Activated naive CD8-positive, alpha-beta T cell treated with anti-CD3 and anti-CD28 coated beads, Interleukin-2, amount 10 ng/mL, durations not matched to agents 7 days and 5 days (primary cell): Measurements from ENCODE around the gene PIM3. TPM values are rescaled to one million over a fixed set of nuclear protein-coding genes. Genes with fewer than 3 reads are reported as not detected.

ENCODE experiments used
- ATAC-seq: fragments of 150-1000 bp; cut with Tn5 transposase; one replicate; pipeline ENCODE4 v1.10.0; 2021; ENCODE audit warnings: low read depth, moderate library complexity
- POLR2A ChIA-PET: fragments of 350-600 bp; sonication (Branson Sonifier 250); formaldehyde crosslinking; loops from one replicate; lab custom pipeline; 2021; ENCODE audit warnings: antibody characterized with exemption; lab: Charles Lee
- DNase-seq: peaks from one replicate; pipeline ENCODE4 v3.0.0; 2021
- H3K27ac Mint-ChIP-seq: one replicate; pipeline ENCODE4 v1.8.0; 2022; ENCODE audit warnings: mild to moderate bottlenecking, mixed read lengths
- H3K27me3 Mint-ChIP-seq: one replicate; pipeline ENCODE4 v1.8.0; 2022; ENCODE audit warnings: mild to moderate bottlenecking, moderate library complexity, mixed read lengths
- H3K36me3 Mint-ChIP-seq: one replicate; pipeline ENCODE4 v1.8.0; 2021; ENCODE audit warnings: mild to moderate bottlenecking, mixed read lengths
- H3K4me1 Mint-ChIP-seq: one replicate; pipeline ENCODE4 v1.8.0; 2021; ENCODE audit warnings: mixed read lengths
- H3K4me3 Mint-ChIP-seq: one replicate; pipeline ENCODE4 v1.8.0; 2022; ENCODE audit warnings: mild to moderate bottlenecking, moderate library complexity, mixed read lengths
- H3K9me3 Mint-ChIP-seq: one replicate; pipeline ENCODE4 v1.8.0; 2021; ENCODE audit warnings: mixed read lengths
- total RNA-seq, 2 experiments: library from RNA; stranded (reverse); gene quantifications; one replicate each; pipeline ENCODE4 v1.2.3, GENCODE V29; 2021

Gene PIM3
- total RNA-seq, 2 experiments from 2014 or later = 44.3 to 48.5 TPM

DNA sequence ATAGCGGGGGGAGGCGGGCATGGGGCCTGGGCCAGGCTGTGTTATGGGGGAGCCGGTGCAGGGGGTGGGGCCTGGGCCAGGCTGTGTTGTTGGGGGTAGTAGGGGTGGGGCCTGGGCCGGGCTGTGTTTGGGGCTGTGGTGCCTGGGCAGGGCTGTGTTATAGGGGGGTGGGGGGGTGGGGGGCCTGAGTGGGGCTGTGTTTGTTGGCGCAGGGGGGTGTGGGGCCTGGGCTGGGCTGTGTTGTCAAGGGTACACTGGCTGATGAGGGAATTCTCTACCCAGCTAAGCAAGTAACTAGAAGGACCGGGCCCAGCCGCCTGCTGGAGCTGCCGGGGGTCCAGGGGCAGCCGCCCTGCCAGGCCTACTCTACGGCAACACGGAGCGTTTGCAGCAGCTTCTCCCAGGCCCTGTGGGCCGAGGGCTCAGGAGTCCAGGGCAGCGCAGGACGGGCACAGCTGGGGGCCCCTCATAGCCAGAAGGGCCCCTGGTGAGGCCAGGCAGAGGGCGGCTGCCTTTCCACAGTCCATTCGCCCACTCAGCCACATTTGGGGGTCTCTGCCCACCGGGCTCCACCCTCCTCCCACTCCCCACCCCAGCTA lies 10.1 kb upstream of the PIM3 start:
- Mint-ChIP-seq H3K27ac (no peak overlapping the region), H3K27me3 (no peaks in the 10 kb centered on the region), H3K36me3 (no peaks in the 10 kb centered on the region), H3K9me3 (no peaks in the 10 kb centered on the region), H3K4me3 (no peak overlapping the region), H3K4me1 (peaks cover 3% of the 10 kb centered on the region)
- ATAC-seq = no peak
- POLR2A ChIA-PET = no interaction called here
- DNase-seq = no peak

DNA sequence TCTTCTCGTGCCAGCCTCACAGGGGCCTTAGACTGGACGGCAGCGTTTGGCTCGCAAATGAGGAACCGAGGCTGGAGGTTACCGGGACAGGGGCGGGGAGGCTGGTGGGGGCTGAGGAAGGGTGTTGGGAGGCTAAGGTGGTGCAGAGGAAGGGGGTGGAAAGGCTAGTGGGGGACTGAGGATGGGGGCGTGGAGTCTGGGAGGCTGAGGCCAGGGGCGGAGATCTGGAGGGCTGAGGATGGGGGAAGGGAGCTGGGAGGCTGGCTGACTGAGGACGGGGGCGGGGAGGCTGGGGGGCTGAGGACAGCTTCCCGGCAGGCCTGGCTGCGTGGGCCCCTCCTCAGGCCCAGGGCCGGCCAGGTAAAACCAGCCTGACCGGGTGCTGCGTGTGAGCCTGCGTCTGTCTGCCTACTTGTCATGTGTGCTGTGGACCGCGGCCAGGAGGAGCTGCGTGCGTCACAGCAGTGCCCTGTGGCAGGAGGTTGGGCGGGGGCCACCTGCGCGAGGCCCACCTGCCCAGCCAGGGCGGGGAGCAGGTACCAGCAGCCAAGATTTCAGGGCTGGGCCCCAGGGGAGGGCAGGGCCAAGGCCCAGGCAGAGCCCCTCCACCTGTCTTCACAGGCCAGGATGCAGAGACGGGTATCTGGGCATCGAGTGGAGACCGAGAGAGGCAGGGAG lies 9.4 kb upstream of the PIM3 start:
- ATAC-seq (no peak), DNase-seq (no peak)
- Mint-ChIP-seq H3K36me3 (no peaks in the 10 kb centered on the region), H3K4me3 (no peak overlapping the region), H3K27me3 (no peaks in the 10 kb centered on the region), H3K9me3 (no peaks in the 10 kb centered on the region), H3K4me1 (no peaks in the 10 kb centered on the region), H3K27ac (no peak overlapping the region)
- POLR2A ChIA-PET = interaction anchor here (0.6 kb wide), 1 partner anchor 175 kb away, joined by 4 read pairs; no protein-coding TSS in a partner anchor

DNA sequence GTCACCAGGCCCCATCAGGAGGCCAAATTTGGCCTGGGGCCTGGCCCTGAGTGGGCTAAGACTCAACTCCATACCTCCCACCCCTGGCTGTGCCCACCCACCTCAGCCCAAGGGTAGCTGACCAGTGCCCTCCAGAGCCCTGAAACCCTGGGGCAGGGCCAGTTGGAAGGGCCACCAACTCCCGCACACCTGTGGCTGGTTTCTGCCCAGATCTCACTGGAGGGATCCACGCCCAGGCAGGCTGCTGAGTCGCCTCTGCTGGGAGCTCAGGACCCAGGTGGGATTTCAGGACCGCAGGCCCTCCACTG lies 8.9 kb upstream of the PIM3 start:
- no peaks in the 10 kb centered on the region for H3K9me3 Mint-ChIP-seq
- H3K36me3 Mint-ChIP-seq = no peaks in the 10 kb centered on the region
- H3K4me3 Mint-ChIP-seq = no peak overlapping the region
- POLR2A ChIA-PET = interaction anchor here (0.6 kb wide), 1 partner anchor 176 kb away, joined by 4 read pairs; no protein-coding TSS in a partner anchor
- H3K27me3 Mint-ChIP-seq = no peaks in the 10 kb centered on the region
- DNase-seq (no peak), ATAC-seq (no peak)
- H3K4me1 Mint-ChIP-seq = no peaks in the 10 kb centered on the region
- no peak overlapping the region for H3K27ac Mint-ChIP-seq

DNA sequence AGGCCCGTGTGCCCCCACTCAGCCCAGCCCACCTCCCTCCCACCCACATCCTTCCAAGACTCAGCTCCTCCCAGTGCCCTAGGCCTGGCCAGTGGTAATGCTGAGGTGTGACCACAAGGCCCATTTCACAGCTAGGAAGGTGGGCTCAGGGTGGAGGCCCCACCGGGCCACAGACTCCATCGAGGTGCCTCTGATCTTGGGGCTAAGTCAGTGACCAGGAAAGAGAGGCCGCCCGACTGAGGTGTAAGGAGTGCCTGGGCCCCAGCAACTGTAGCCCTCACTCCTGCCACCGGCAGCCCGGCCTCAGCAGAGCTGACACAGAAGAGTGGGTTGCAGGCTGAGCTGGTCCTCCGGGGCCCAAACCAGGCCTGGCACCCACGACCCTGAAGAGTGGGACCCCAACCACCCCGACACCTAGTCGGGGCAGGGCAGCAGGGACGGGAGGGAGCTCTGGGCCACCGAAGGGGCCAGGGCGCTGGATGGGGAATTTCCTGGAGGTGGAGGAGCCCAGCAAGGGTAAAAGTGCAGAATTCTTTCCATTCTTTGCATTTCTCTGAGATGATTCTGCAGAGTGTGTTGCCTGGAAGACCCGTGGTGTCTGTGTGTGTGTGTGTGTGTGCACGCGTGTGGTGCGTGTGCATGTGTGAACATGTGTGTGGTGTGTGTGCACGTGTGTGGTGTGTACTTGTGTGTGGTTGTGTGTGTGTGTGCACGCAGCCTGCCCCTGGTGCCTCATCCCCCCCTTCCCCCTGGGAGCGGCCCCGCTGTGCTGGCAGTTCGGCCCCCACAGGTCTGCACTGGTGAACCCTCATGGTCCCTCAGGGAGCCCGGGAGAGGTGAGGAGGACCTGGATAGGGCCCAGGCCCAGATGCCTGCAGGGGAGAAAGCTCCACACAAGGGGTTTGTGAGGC lies 8.3 kb upstream of the PIM3 start:
- no peaks in the 10 kb centered on the region for H3K4me1 Mint-ChIP-seq
- no peak overlapping the region for H3K27ac Mint-ChIP-seq
- ATAC-seq (no peak), DNase-seq (no peak)
- POLR2A ChIA-PET = no interaction called here
- H3K36me3 Mint-ChIP-seq = no peaks in the 10 kb centered on the region
- H3K27me3 Mint-ChIP-seq = no peaks in the 10 kb centered on the region
- H3K4me3 Mint-ChIP-seq = no peak overlapping the region
- no peaks in the 10 kb centered on the region for H3K9me3 Mint-ChIP-seq

DNA sequence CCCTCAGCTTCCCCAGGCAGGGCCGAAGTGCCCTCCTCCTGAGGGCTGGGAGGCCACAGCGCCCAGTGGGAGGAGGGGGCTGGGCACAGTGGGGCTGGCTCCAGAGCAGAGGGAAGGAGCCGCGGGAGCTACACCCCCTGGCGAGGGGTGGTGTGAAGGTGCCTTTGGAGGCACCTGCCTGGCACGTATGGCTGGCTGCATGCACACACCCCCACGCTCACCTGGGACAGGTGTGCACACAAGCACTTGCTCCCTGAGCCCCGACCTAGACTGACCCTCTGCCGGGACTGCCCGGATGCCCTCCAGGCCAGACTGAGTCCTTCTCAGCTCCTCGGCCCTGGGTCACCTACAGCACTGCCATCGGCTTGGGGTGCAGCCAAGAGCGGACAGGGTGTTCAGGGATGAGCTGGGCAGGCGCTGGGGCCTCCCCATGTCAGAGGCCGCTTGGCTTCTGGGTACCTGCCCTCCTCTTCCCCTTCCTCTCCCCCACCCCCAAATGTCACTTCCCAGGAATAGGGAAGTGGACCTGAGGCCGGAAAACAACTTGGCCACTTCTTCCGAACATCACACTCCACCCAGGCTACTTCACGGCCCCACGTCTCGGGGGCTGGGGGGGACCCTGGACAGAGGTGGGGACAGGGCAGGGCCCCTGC lies 7.4 kb upstream of the PIM3 start:
- DNase-seq = no peak
- Mint-ChIP-seq H3K4me3 (no peak overlapping the region), H3K4me1 (no peaks in the 10 kb centered on the region), H3K9me3 (no peaks in the 10 kb centered on the region), H3K36me3 (no peaks in the 10 kb centered on the region), H3K27me3 (no peaks in the 10 kb centered on the region), H3K27ac (no peak overlapping the region)
- ATAC-seq = no peak
- POLR2A ChIA-PET = no interaction called here

DNA sequence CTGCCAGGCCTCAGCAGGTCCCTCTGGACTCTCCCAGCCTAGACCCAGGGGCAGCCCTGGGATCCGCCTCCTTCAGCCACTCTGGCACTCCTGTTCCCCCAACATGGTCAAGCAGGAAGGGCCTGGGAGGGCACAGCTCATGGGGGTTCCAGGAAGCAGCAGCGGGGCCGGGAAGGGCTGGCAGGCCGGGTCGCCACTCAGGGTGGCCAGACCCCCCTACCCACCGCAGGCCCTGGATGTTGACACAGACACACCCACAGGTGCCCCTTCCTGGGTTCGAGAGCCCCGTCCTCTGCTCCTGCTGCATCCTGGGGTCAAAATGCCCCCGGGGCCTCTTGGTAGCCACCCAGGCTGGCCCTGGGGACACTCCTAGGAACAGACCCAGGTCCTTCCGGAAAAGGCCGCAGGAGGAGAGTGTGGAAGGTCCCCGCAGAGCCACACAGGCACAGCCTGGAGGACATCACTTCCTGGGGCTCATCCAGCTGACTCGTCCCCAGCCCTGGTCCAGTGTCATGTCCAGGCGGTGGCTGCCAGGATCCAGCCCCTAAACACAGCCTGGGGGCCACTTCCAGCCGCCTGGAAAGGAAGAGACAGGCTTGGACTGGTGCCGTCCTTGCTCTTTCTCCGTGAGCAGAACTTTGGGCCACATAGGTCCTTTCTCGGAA lies 6.8 kb upstream of the PIM3 start:
- H3K27ac Mint-ChIP-seq = no peak overlapping the region
- DNase-seq (no peak), ATAC-seq (no peak)
- no peaks in the 10 kb centered on the region for H3K4me1 Mint-ChIP-seq
- no peak overlapping the region for H3K4me3 Mint-ChIP-seq
- H3K9me3 Mint-ChIP-seq = no peaks in the 10 kb centered on the region
- H3K36me3 Mint-ChIP-seq = no peaks in the 10 kb centered on the region
- POLR2A ChIA-PET = interaction anchor here (0.7 kb wide), 1 partner anchor 18 kb away, joined by 4 read pairs; no protein-coding TSS in a partner anchor
- no peaks in the 10 kb centered on the region for H3K27me3 Mint-ChIP-seq

DNA sequence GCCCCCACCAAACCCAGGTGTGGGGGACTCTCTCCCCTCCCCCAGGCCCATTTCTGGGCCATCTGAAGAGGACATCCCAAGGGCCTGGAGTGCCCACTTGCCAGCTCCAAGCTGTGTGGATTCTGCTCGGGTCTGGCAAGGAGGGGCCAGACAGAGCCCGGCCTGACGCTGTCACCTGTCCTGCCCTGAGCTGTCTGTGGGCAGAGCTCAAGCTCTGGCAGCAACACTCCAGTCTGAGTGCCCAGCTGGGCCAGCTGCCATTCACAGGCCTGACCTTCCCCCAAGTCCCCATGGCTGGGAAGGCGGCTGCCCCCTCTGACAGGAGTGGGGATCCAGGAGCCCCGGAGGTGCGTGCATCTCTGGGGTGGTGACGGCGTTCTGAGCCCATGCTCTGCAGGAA lies 6.2 kb upstream of the PIM3 start:
- no peak overlapping the region for H3K4me3 Mint-ChIP-seq
- H3K27me3 Mint-ChIP-seq = no peaks in the 10 kb centered on the region
- POLR2A ChIA-PET = interaction anchor here (0.7 kb wide), 1 partner anchor 18 kb away, joined by 4 read pairs; no protein-coding TSS in a partner anchor
- no peak overlapping the region for H3K27ac Mint-ChIP-seq
- no peaks in the 10 kb centered on the region for H3K9me3 Mint-ChIP-seq
- H3K36me3 Mint-ChIP-seq = no peaks in the 10 kb centered on the region
- H3K4me1 Mint-ChIP-seq = peaks cover 3% of the 10 kb centered on the region
- DNase-seq (no peak), ATAC-seq (no peak)

DNA sequence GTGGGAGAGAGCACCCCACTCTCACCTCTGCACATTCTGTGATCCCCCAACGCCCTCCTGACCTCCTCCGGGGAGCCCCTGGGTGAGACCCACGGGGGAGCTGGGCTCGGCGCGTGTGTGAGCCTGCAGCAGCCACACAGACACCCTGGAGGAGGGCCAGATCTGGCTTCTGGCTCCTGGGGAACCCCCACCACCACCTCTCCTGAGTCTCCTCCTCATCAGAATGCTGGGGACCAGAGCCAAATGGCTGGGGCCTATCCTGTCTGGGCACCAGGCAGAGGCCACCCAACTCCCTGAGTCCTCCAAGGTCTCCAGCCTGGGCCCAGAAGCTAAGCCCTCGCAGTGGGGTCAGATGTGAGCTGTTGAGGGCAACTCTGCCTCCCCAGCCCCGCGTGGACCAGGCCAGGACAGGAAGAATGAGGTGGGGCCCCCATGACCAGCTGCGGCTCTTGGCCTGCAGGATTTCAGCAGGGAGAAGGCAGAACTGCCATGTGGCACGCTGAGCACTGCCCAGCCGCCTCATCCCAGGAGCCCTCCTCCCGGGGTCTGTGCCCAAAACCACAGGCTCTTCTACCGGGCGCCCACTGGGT lies 5.5 kb upstream of the PIM3 start:
- Mint-ChIP-seq H3K27ac (no peak overlapping the region), H3K4me3 (no peak overlapping the region)
- POLR2A ChIA-PET = interaction anchor here (1.3 to 1.4 kb wide), 2 partner anchors 8 to 19 kb away, joined by 3 read pairs; no protein-coding TSS in a partner anchor

DNA sequence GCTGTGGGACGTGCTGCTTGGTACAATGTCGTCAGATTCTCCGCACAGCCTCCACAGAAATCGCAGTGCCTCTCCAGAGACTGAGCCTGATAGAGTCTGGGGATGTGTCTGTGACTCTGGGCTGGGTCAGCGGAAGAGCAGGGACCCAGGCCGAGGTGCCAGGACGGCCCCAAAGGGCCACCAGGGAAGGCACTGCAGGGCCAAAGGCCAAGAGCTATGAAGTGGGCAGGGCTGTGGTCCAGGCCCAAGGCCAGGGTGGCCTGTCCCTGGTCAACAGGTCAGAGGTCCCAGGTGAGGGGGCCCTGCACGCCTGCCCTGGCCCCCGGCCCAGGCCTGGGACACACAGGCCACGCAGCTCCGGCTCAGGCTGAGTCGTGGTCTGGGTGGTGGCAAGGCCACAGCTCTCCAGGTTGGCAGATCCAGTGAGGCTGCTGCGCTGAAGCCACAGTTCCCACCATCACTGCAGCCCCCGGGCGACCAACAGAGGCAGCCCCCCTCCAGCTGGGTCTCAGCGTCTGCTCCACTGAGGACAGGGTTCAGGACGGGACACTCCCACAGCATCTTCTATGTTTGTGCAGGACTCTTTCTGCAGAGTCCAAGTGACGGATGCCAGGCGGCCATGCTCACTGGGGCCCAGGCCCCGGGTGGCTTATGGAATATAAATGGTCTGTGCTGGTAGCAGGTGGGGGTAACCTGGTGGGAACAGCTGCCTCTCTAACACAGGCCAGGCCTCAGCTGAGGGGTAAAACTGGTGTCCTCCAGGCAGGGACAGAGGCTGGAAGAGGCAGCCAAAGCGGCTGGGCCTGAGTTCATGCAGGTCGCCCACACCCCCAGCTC lies 4.8 kb upstream of the PIM3 start:
- H3K36me3 Mint-ChIP-seq = no peaks in the 10 kb centered on the region
- peaks cover 4% of the 10 kb centered on the region for H3K4me1 Mint-ChIP-seq
- no peaks in the 10 kb centered on the region for H3K9me3 Mint-ChIP-seq
- H3K27me3 Mint-ChIP-seq = no peaks in the 10 kb centered on the region
- no peak overlapping the region for H3K4me3 Mint-ChIP-seq
- no peak overlapping the region for H3K27ac Mint-ChIP-seq
- DNase-seq (no peak), ATAC-seq (no peak)
- POLR2A ChIA-PET = interaction anchor here (1.3 to 1.4 kb wide), 2 partner anchors 9 to 20 kb away, joined by 3 read pairs; no protein-coding TSS in a partner anchor

More for the DNA sequence above, 5.5 kb upstream of the PIM3 start:
- no peaks in the 10 kb centered on the region for H3K27me3 Mint-ChIP-seq
- no peak for DNase-seq
- H3K4me1 Mint-ChIP-seq = peaks cover 4% of the 10 kb centered on the region
- no peaks in the 10 kb centered on the region for H3K36me3 Mint-ChIP-seq
- H3K9me3 Mint-ChIP-seq = no peaks in the 10 kb centered on the region
- ATAC-seq = no peak

DNA sequence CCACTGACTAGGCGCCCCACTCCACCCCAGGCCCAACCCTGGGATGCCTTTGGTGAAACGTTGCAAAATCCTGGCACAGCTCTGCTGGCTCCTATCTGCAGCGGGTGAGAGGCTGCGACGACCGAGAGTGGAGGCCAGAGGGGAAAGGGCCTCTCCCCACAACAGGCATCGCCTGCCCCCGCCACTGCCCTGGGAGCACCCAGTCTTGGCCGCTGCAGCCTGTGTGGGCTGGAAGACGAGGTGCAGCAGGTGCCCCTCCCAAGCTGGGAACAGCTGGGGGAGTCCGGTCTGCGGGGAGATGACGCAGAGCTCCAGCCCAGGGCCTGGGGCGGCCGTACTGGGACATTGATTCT lies 4.2 kb upstream of the PIM3 start:
- H3K4me3 Mint-ChIP-seq = no peak overlapping the region
- no peaks in the 10 kb centered on the region for H3K36me3 Mint-ChIP-seq
- H3K4me1 Mint-ChIP-seq = peaks cover 4% of the 10 kb centered on the region
- no peaks in the 10 kb centered on the region for H3K27me3 Mint-ChIP-seq
- DNase-seq = no peak
- no peak for ATAC-seq
- H3K27ac Mint-ChIP-seq = no peak overlapping the region
- H3K9me3 Mint-ChIP-seq = no peaks in the 10 kb centered on the region
- POLR2A ChIA-PET = interaction anchor here (1.0 to 1.4 kb wide), 2 partner anchors 10 to 15 kb away, joined by 3 read pairs; no protein-coding TSS in a partner anchor

DNA sequence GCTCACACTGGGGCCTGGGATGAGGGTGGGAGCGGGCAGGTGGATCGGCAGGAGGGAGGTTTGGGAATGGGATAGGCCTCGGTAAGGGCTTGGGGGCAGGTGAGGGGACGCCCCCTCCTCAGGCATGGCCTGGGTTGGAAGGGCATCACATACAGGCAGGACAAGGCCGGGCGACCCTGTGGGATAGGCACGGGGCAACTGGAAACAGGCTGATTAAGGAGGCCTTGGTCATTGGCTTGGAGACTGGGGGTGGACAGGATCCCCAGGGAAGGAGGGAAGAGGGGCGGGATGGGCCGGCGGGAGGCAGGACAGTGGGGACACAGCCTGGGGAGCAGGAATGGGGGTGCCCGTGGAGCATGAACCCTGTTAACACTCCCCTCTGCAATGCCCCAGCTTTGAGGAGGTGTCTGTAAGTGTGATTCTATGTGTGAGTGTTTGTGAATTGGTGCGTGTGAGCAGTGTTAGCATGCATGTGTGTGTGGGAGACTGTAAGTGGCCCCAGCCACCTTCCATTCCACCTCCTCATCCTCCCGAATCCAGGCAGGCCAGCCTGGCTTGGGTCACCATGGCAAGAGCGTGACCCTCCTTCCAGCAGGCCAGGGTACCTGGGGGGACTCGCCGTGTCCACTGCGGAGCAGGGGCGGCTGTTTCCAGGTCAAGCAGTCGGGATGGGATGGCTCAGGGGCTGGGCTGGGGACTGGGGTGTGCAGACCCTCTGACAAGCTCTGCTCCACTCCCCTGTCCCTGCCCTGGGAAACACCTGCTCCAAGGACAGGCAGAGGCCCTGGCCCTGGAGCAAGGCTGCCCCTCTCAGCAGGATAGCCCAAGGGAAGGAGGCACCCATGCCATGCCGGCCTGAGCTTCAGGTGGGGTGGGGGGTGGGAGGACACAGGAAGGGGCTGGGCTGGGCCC lies 3.4 kb upstream of the PIM3 start:
- H3K27me3 Mint-ChIP-seq = no peaks in the 10 kb centered on the region
- peak overlapping the region; percentile 33 for H3K27ac Mint-ChIP-seq
- ATAC-seq (no peak), DNase-seq (no peak)
- no peak overlapping the region for H3K4me3 Mint-ChIP-seq
- peaks cover 4% of the 10 kb centered on the region for H3K36me3 Mint-ChIP-seq
- H3K9me3 Mint-ChIP-seq = no peaks in the 10 kb centered on the region
- H3K4me1 Mint-ChIP-seq = peaks cover 4% of the 10 kb centered on the region
- POLR2A ChIA-PET = interaction anchor here (1.0 kb wide), 2 partner anchors 15 to 21 kb away, joined by 3 read pairs; no protein-coding TSS in a partner anchor
